ENCODE results near the gene THEMIS.

THEMIS gene

GRCh38 chr6:127812985-127813698 is 87.7 kb downstream of the THEMIS start:
- TF ChIP-seq POLR2AphosphoS5 (IDR thresholded peaks at IDR 0.05; ENCODE audit: low read depth) (no peak), SPI1 (IDR thresholded peaks at IDR 0.05; ENCODE audit: borderline replicate concordance, low read depth) (no peak), GABPA (IDR thresholded peaks at IDR 0.05; ENCODE audit: low read depth) (no peak)
- TF ChIP-seq, protein P1, sequence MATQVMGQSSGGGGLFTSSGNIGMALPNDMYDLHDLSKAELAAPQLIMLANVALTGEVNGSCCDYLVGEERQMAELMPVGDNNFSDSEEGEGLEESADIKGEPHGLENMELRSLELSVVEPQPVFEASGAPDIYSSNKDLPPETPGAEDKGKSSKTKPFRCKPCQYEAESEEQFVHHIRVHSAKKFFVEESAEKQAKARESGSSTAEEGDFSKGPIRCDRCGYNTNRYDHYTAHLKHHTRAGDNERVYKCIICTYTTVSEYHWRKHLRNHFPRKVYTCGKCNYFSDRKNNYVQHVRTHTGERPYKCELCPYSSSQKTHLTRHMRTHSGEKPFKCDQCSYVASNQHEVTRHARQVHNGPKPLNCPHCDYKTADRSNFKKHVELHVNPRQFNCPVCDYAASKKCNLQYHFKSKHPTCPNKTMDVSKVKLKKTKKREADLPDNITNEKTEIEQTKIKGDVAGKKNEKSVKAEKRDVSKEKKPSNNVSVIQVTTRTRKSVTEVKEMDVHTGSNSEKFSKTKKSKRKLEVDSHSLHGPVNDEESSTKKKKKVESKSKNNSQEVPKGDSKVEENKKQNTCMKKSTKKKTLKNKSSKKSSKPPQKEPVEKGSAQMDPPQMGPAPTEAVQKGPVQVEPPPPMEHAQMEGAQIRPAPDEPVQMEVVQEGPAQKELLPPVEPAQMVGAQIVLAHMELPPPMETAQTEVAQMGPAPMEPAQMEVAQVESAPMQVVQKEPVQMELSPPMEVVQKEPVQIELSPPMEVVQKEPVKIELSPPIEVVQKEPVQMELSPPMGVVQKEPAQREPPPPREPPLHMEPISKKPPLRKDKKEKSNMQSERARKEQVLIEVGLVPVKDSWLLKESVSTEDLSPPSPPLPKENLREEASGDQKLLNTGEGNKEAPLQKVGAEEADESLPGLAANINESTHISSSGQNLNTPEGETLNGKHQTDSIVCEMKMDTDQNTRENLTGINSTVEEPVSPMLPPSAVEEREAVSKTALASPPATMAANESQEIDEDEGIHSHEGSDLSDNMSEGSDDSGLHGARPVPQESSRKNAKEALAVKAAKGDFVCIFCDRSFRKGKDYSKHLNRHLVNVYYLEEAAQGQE (IDR thresholded peaks at IDR 0.05; ENCODE audit: insufficient replicate concordance, low read depth) = no peak
- H3K27me3 ChIP-seq (ENCODE audit: insufficient read depth, poor library complexity, severe bottlenecking) = no peaks in the 10 kb centered on the region
- H3K27ac ChIP-seq (replicated peaks) = no peak overlapping the region
- DNase-seq (ENCODE audit: low read depth in 1 of 2, low spot score in 1 of 2) = no peak
- H3K4me3 ChIP-seq (replicated peaks; ENCODE audit: insufficient read depth, low read length) = no peak overlapping the region

- DNase-seq (ENCODE audit: low read depth in 1 of 2, low spot score in 1 of 2) = no peak
- TF ChIP-seq, protein P2, sequence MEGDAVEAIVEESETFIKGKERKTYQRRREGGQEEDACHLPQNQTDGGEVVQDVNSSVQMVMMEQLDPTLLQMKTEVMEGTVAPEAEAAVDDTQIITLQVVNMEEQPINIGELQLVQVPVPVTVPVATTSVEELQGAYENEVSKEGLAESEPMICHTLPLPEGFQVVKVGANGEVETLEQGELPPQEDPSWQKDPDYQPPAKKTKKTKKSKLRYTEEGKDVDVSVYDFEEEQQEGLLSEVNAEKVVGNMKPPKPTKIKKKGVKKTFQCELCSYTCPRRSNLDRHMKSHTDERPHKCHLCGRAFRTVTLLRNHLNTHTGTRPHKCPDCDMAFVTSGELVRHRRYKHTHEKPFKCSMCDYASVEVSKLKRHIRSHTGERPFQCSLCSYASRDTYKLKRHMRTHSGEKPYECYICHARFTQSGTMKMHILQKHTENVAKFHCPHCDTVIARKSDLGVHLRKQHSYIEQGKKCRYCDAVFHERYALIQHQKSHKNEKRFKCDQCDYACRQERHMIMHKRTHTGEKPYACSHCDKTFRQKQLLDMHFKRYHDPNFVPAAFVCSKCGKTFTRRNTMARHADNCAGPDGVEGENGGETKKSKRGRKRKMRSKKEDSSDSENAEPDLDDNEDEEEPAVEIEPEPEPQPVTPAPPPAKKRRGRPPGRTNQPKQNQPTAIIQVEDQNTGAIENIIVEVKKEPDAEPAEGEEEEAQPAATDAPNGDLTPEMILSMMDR (IDR thresholded peaks at IDR 0.05; ENCODE audit: insufficient read depth, low read length) = no peak
- no peak for TF ChIP-seq GABPA (IDR thresholded peaks at IDR 0.05; ENCODE audit: low read depth)
- TF ChIP-seq, protein P1 (IDR thresholded peaks at IDR 0.05; ENCODE audit: insufficient replicate concordance, low read depth) = no peak
- no peak for TF ChIP-seq SPI1 (IDR thresholded peaks at IDR 0.05; ENCODE audit: borderline replicate concordance, low read depth)
- TF ChIP-seq POLR2AphosphoS5 (IDR thresholded peaks at IDR 0.05; ENCODE audit: low read depth) = no peak
- Histone ChIP-seq H3K27me3 (ENCODE audit: insufficient read depth, poor library complexity, severe bottlenecking) (no peaks in the 10 kb centered on the region), H3K27ac (replicated peaks) (no peak overlapping the region), H3K4me3 (replicated peaks; ENCODE audit: insufficient read depth, low read length) (no peak overlapping the region)
Measured at GRCh38 chr6:127811900-127812570, 88.8 kb downstream of the THEMIS start.

DNA sequence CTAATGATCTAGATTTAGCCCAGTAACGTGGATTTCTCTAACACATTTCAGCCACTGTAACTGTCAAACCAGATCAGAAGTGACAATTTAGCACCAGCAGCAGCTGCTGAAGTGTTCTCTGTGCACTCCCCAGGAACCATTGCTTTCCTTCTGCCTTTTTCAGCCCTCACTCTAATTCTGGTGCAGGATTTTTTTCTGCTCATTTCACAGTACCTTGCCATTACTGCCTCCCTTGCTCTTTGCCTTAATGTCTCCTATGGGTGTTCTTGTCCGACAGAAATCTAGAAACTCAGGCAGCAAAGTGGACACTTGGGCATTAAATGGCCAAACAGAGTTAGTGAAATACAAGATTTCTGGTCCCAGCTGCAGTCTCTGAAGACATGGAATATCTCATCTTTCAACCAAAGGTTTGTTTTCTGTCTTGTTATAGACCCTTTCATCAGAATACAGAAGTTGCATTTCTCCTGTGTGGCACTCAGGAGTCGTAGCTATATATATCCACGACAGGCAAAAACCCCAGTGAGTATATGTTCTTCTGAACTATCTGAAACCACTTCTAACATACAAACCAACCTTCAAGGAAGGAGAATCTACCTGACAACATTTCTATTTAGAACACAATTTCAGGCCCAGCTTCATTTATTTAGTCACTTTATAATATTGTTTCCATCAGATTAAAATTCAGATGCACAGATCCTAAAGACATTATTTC is 92.9 kb downstream of the THEMIS start:
- TF ChIP-seq SPI1 (IDR thresholded peaks at IDR 0.05; ENCODE audit: borderline replicate concordance, low read depth) (no peak), GABPA (IDR thresholded peaks at IDR 0.05; ENCODE audit: low read depth) (no peak), POLR2AphosphoS5 (IDR thresholded peaks at IDR 0.05; ENCODE audit: low read depth) (no peak)
- TF ChIP-seq, protein P2 (IDR thresholded peaks at IDR 0.05; ENCODE audit: insufficient read depth, low read length) = no peak
- TF ChIP-seq, protein P1 (IDR thresholded peaks at IDR 0.05; ENCODE audit: insufficient replicate concordance, low read depth) = no peak
- no peak for DNase-seq (ENCODE audit: low read depth in 1 of 2, low spot score in 1 of 2)
- no peak overlapping the region for H3K27ac ChIP-seq (replicated peaks)
- H3K4me3 ChIP-seq (replicated peaks; ENCODE audit: insufficient read depth, low read length) = no peak overlapping the region
- no peaks in the 10 kb centered on the region for H3K27me3 ChIP-seq (ENCODE audit: insufficient read depth, poor library complexity, severe bottlenecking)

Measured in HL-60 (cell line).